T-cell (primary cell): ENCODE results near the gene KPNA6. TPM values are rescaled to one million over a fixed set of nuclear protein-coding genes. Genes with fewer than 3 reads are reported as not detected.
A peak's percentile ranks its signal among the peaks of the same experiment; 100 is the strongest.
"Not testable (repeated sequence)": the region's sequence is repeated elsewhere in the genome, so short reads cannot be mapped to it uniquely, and the experiment has no call there.

Experiments
- ATAC-seq, 4 experiments: fragments of 200-7000 bp in 3 of 4; fragments of 150-1000 bp in 1 of 4; cut with Tn5 transposase; replicated peaks in 1 of 4; 1 replicate in 3 of 4; 2 replicates in 1 of 4; pipeline ENCODE4 v1.10.0; 2021; ENCODE audit warnings: moderate library complexity in 3 of 4, mild to moderate bottlenecking in 2 of 4, moderate number of reproducible peaks in 1 of 4
- CTCF ChIA-PET, 2 donors: fragments of 300-600 bp; sonication (Branson Sonifier 250); formaldehyde crosslinking; loops; one replicate each; lab custom pipeline; 2022; ENCODE audit warnings: antibody characterized with exemption in 2 of 2; lab: Charles Lee
- POLR2A ChIA-PET, 2 donors: fragments of 300-600 bp; sonication (Branson Sonifier 250); formaldehyde crosslinking; loops; one replicate each; lab custom pipeline; 2022; ENCODE audit warnings: antibody characterized with exemption in 2 of 2; lab: Charles Lee
- DNase-seq, 35 experiments: peaks; one replicate each; pipeline versions ENCODE4 v3.0.0 to v3.0.0-alpha.2; 2013 to 2023
- H3K27ac ChIP-seq: one replicate; pipeline ENCODE4 v1.5.1; 2013; ENCODE audit warnings: low read length
- H3K27me3 ChIP-seq, 2 experiments: replicated peaks in 1 of 2; 1 replicate in 1 of 2; 2 replicates in 1 of 2; pipeline versions ENCODE4 v1.6.1 to v1.7.0; 2013; ENCODE audit warnings: low read length in 1 of 2, mixed read lengths in 1 of 2; ENCODE audit not compliant: control insufficient read depth in 2 of 2, insufficient read depth in 2 of 2; ENCODE audit errors: extremely low read depth in 1 of 2
- H3K36me3 ChIP-seq, 2 donors: 1 replicate in 1 of 2; 2 replicates in 1 of 2; pipeline versions ENCODE4 v1.6.1 to v1.7.0; 2013; ENCODE audit warnings: low read length in 1 of 2; ENCODE audit not compliant: control insufficient read depth in 2 of 2, insufficient read depth in 1 of 2; ENCODE audit errors: extremely low read depth in 1 of 2
- H3K4me1 ChIP-seq, 2 experiments: 1 replicate in 1 of 2; 2 replicates in 1 of 2; pipeline versions ENCODE4 v1.6.1 to v1.7.0; 2013; ENCODE audit warnings: low read length in 2 of 2, mixed read lengths in 1 of 2; ENCODE audit not compliant: insufficient read depth in 2 of 2, control insufficient read depth in 1 of 2; ENCODE audit errors: extremely low read depth in 1 of 2
- H3K4me3 ChIP-seq, 2 donors: 1 replicate in 1 of 2; 2 replicates in 1 of 2; pipeline versions ENCODE4 v1.5.1 to v1.7.0; 2013; ENCODE audit warnings: mild to moderate bottlenecking in 2 of 2, low read length in 1 of 2, moderate library complexity in 1 of 2; ENCODE audit not compliant: control insufficient read depth in 1 of 2; ENCODE audit errors: extremely low read depth in 1 of 2
- H3K9me3 ChIP-seq: 2 replicates; pipeline ENCODE4 v1.7.0; 2013
- H3K27ac Mint-ChIP-seq, 2 donors: one replicate each; pipeline ENCODE4 v1.8.0; 2020 to 2021; ENCODE audit warnings: mild to moderate bottlenecking in 2 of 2, mixed read lengths in 2 of 2
- H3K27me3 Mint-ChIP-seq, 2 donors: one replicate each; pipeline ENCODE4 v1.8.0; 2021 to 2022; ENCODE audit warnings: mixed read lengths in 2 of 2
- H3K36me3 Mint-ChIP-seq: one replicate; pipeline ENCODE4 v1.8.0; 2021; ENCODE audit warnings: mixed read lengths
- H3K4me1 Mint-ChIP-seq, 3 donors: one replicate each; pipeline ENCODE4 v1.8.0; 2020 to 2022; ENCODE audit warnings: mixed read lengths in 3 of 3, mild to moderate bottlenecking in 1 of 3
- H3K4me3 Mint-ChIP-seq, 3 donors: one replicate each; pipeline ENCODE4 v1.8.0; 2020 to 2022; ENCODE audit warnings: mild to moderate bottlenecking in 3 of 3, mixed read lengths in 3 of 3, moderate library complexity in 3 of 3
- H3K9me3 Mint-ChIP-seq, 3 donors: one replicate each; pipeline ENCODE4 v1.8.0; 2020 to 2022; ENCODE audit warnings: mixed read lengths in 3 of 3
- whole genome bisulfite sequencing: methylation state at CpG from one replicate; pipeline ENCODE4 v1.1.5; 2013; ENCODE audit warnings: missing lambda C conversion rate; ENCODE audit not compliant: insufficient coverage; 5-methylcytosine and 5-hydroxymethylcytosine counted together
- total RNA-seq, 35 experiments: library from RNA in 6 of 35; stranded (reverse) in 6 of 35; fragments of 120-200 nt in 1 of 35; gene quantifications; one replicate each; pipeline versions ENCODE4 v1.2.1 to v1.2.4 and lab custom pipeline; 2013 to 2026

The KPNA6 gene
- total RNA-seq, result 10 to 100 TPM; 46.2 to 53.6 (median 52.3) TPM
- total RNA-seq (2013), result 40.3 TPM
- 89.5 to 174 (median 120) reads per million in 29 experiments for total RNA-seq (lab: John Stamatoyannopoulos, UW)

DNA sequence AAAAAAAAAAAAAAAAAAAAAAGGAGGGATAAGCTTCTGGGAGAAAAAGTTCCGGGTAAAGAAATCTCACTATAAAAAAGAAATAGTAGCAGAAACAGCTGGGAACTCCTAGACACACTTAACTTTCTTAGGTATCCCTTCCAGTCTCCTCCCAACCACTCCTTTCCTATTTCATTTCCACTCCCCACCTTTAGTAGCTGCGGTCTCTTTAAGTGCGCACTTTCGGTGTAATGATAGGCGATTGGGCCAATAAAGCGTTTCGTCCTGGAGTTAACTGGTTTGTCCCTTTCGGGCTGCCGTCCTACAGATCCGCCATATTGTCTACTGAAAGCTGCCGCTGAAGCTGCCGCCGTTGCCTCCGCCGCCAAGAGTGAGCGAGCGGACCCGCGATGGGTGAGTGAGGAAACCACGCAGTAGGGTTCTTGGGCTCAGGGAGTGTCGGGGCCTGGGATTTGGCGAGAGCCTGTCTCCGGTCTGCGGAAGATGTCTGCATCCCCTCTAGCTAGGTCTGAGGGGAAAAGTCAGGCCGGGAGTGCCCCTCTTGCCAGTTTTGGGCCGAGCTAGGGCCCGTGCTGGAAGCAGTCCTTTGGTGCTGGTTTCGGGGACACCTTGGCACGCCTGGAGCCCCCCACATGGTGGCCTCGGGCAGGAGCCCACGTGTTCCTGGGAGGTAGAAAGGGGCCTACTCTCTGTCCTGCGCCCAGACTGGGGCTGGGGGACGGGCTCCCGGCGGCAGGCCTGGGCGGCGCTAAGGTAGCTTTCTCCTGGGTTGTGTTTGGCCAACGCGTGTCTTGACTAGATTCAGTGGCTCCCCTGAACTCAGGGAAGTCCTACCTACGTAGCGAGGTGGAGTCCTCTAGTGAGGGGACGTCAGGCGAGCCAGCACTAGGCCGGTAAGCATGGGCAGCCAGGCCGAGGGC, at the start of gene KPNA6:
KPNA6 (plus strand) TSS at position 315 of the 920 bp plus-strand sequence; CDS start at position 390, 75 bp downstream.
- Mint-ChIP-seq H3K27ac (peak within 1 kb of the TSS; percentile 99), H3K4me3 (peak within 1 kb of the TSS; percentile 95 to 100 (median 99)), H3K27me3 (no peaks in the 10 kb centered on the region), H3K4me1 (peaks cover 41 to 55% (median 48%) of the 10 kb centered on the region in 3 donors), H3K9me3 (no peaks in the 10 kb centered on the region), H3K36me3 (peaks cover 3% of the 10 kb centered on the region)
- Histone ChIP-seq H3K4me1 (peaks cover 26 to 42% of the 10 kb centered on the region in 2 experiments), H3K36me3 (no peaks in the 10 kb centered on the region), H3K9me3 (no peaks in the 10 kb centered on the region), H3K27me3 (no peaks in the 10 kb centered on the region), H3K27ac (peak within 1 kb of the TSS; percentile 89), H3K4me3 (peak within 1 kb of the TSS; percentile 81 to 99)
- WGBS, result under 1% methylated on average over 43 of the region's 45 CpGs
- CTCF ChIA-PET, result interaction anchor here (0.5 to 2.0 kb wide), 20 partner anchors 12 to 980 kb away, joined by 3 to 18 read pairs (median 4); partner anchors contain the start of genes HDAC1 (in 1 of the 2), MARCKSL1 (in 1 of the 2), PEF1 (in 1 of the 2) and PTP4A2 (in 1 of the 2)
- DNase-seq, result peak; percentile 82 to 97 (median 88)
- peak; percentile 82 to 88 (median 84) for ATAC-seq
- POLR2A ChIA-PET, result interaction anchor here (0.6 to 1.5 kb wide), 18 partner anchors 10 to 470 kb away, joined by 3 to 20 read pairs (median 4); partner anchors contain the start of genes BSDC1 (in 2 of the 2), MARCKSL1 (in 1 of the 2) and TXLNA (in 1 of the 2)

- H3K27ac Mint-ChIP-seq, result peak overlapping the region; percentile 61 to 72
- Histone ChIP-seq H3K4me1 (peaks cover 0 to under 1% of the 10 kb centered on the region in 2 experiments), H3K27me3 (no peaks in the 10 kb centered on the region), H3K27ac (no peak overlapping the region), H3K4me3 (no peak overlapping the region), H3K36me3 (peaks cover 12 to 53% of the 10 kb centered on the region in 2 donors), H3K9me3 (no peaks in the 10 kb centered on the region)
- peaks cover 16% of the 10 kb centered on the region for H3K36me3 Mint-ChIP-seq
- H3K27me3 Mint-ChIP-seq, result no peaks in the 10 kb centered on the region
- ATAC-seq, result no peak
- no peaks in the 10 kb centered on the region for H3K9me3 Mint-ChIP-seq
- ChIA-PET POLR2A (no interaction called here), CTCF (interaction anchor here in 1 of 2 donors (1.0 kb wide), 1 partner anchor 26 kb away, joined by 3 read pairs; no protein-coding TSS in a partner anchor)
- no peak overlapping the region for H3K4me3 Mint-ChIP-seq
- DNase-seq, result no peak
- H3K4me1 Mint-ChIP-seq, result peaks cover 0 to 6% (median 0%) of the 10 kb centered on the region in 3 donors
These were observed 46.9 kb upstream of the KPNA6 start for GRCh38 chr1:32060914-32061313.

GRCh38 chr1:32062867-32063230, 45.0 kb upstream of the KPNA6 start:
- peaks cover 15% of the 10 kb centered on the region for H3K36me3 Mint-ChIP-seq
- no CpG with 5 or more reads among the region's 4 CpGs for WGBS
- no peaks in the 10 kb centered on the region for H3K27me3 Mint-ChIP-seq
- Histone ChIP-seq H3K36me3 (peaks cover 12 to 39% of the 10 kb centered on the region in 2 donors), H3K27me3 (no peaks in the 10 kb centered on the region), H3K27ac (no peak overlapping the region), H3K9me3 (no peaks in the 10 kb centered on the region), H3K4me3 (no peak overlapping the region), H3K4me1 (peaks cover 3 to 14% of the 10 kb centered on the region in 2 experiments)
- POLR2A ChIA-PET, result interaction anchor here in 1 of 2 donors (0.6 kb wide), 1 partner anchor 528 kb away, joined by 3 read pairs; no protein-coding TSS in a partner anchor
- no peak overlapping the region for H3K4me3 Mint-ChIP-seq
- no peak for DNase-seq
- H3K4me1 Mint-ChIP-seq, result peaks cover 11 to 15% (median 12%) of the 10 kb centered on the region in 3 donors
- H3K27ac Mint-ChIP-seq, result peak overlapping the region; percentile 74 to 84
- H3K9me3 Mint-ChIP-seq, result no peaks in the 10 kb centered on the region
- CTCF ChIA-PET, result interaction anchor here (0.5 to 1.6 kb wide), 6 partner anchors 9 to 703 kb away, joined by 3 to 7 read pairs (median 4); partner anchors contain the start of gene TMEM39B (in 1 of the 2)
- ATAC-seq, result no peak

- ChIA-PET CTCF (interaction anchor here (0.6 to 1.6 kb wide), 5 partner anchors 9 to 703 kb away, joined by 3 to 7 read pairs (median 3); partner anchors contain the start of gene TMEM39B (in 1 of the 2)), POLR2A (interaction anchor here in 1 of 2 donors (0.6 kb wide), 1 partner anchor 528 kb away, joined by 3 read pairs; no protein-coding TSS in a partner anchor)
- no peaks in the 10 kb centered on the region for H3K27me3 ChIP-seq
- no peak overlapping the region for H3K4me3 ChIP-seq
- H3K27ac ChIP-seq, result no peak overlapping the region
- no peak overlapping the region for H3K4me3 Mint-ChIP-seq
- peaks cover 13% of the 10 kb centered on the region for H3K36me3 Mint-ChIP-seq
- peaks cover 11 to 15% (median 12%) of the 10 kb centered on the region in 3 donors for H3K4me1 Mint-ChIP-seq
- peaks cover 3 to 14% of the 10 kb centered on the region in 2 experiments for H3K4me1 ChIP-seq
- no peaks in the 10 kb centered on the region for H3K9me3 Mint-ChIP-seq
- H3K27me3 Mint-ChIP-seq, result no peaks in the 10 kb centered on the region
- H3K9me3 ChIP-seq, result no peaks in the 10 kb centered on the region
- no CpG with 5 or more reads among the region's 1 CpG for WGBS
- peak overlapping the region; percentile 80 to 84 for H3K27ac Mint-ChIP-seq
- peaks cover 12 to 35% of the 10 kb centered on the region in 2 donors for H3K36me3 ChIP-seq
- ATAC-seq (peak in 3 of 4 experiments; percentile 52 to 61 (median 54)), DNase-seq (peak in 1 of 35 experiments; percentile 55)
These were observed 44.6 kb upstream of the KPNA6 start for GRCh38 chr1:32063261-32063681.

GRCh38 chr1:32065613-32066488, 42.0 kb upstream of the KPNA6 start:
- Mint-ChIP-seq H3K4me1 (peaks cover 11 to 19% (median 15%) of the 10 kb centered on the region in 3 donors), H3K27ac (peak overlapping the region; percentile 19 to 52)
- not testable (repeated sequence) for H3K9me3 ChIP-seq, H3K9me3 Mint-ChIP-seq, H3K4me3 Mint-ChIP-seq, DNase-seq, H3K27me3 Mint-ChIP-seq, H3K36me3 Mint-ChIP-seq, H3K27ac ChIP-seq, H3K27me3 ChIP-seq, H3K4me3 ChIP-seq
- peaks cover 10 to 11% of the 10 kb centered on the region in 2 donors for H3K36me3 ChIP-seq
- ATAC-seq, result peak in 1 of 4 experiments; percentile 3
- H3K4me1 ChIP-seq, result peaks cover 3 to 14% of the 10 kb centered on the region in 2 experiments
- ChIA-PET POLR2A (interaction anchor here in 1 of 2 donors (0.6 kb wide), 1 partner anchor 241 kb away, joined by 4 read pairs; no protein-coding TSS in a partner anchor), CTCF (interaction anchor here in 1 of 2 donors (0.6 to 0.7 kb wide), 2 partner anchors 124 to 193 kb away, joined by 3 to 6 read pairs; no protein-coding TSS in a partner anchor)
- WGBS, result 51% methylated on average over 5 of the region's 21 CpGs
